HepG2 (cell line): ENCODE measurements around the gene FUT8. TPM values are rescaled to one million over a fixed set of nuclear protein-coding genes. Genes with fewer than 3 reads are reported as not detected.

ENCODE experiments used
- ATAC-seq: fragments of 200-7000 bp; cut with Tn5 transposase; 3 replicates; pipeline ENCODE4 v1.9.1; 2020; ENCODE audit warnings: mild to moderate bottlenecking, moderate library complexity
- BruUV-seq: library from RNA; stranded (reverse); fragments of 400-500 nt; replicated peaks from 2 replicates; lab custom pipeline; 2021; lab: Mats Ljungman, UMichigan
- CTCF ChIA-PET: fragments of 300-600 bp; formaldehyde crosslinking; extraction: SDS; loops from one replicate; lab custom pipeline; 2021; ENCODE audit warnings: low total read pairs, inconsistent platforms, low intra/inter-chr PET ratio; lab: Yijun Ruan, JAX
- POLR2A ChIA-PET: fragments of 350-600 bp; sonication (Branson Sonifier 250); formaldehyde crosslinking; loops from one replicate; lab custom pipeline; 2020; ENCODE audit warnings: antibody characterized with exemption, inconsistent platforms; lab: Yijun Ruan, JAX
- DNase-seq: peaks from one replicate; pipeline ENCODE4 v3.0.0-alpha.2; 2015; ENCODE audit warnings: low spot score
- FAIRE-seq: peaks from 3 replicates; lab custom pipeline; 2011; peaks lifted over from hg19 to GRCh38; lab: Jason Lieb, UNC
- H2AFZ ChIP-seq: one replicate; pipeline ENCODE4 v1.6.1; 2011; ENCODE audit warnings: low read length, inconsistent platforms
- H3K27ac ChIP-seq: fragments of 300-600 bp; 3 replicates; pipeline ENCODE4 v1.8.0; 2011; ENCODE audit warnings: mixed run types, mild to moderate bottlenecking, mixed read lengths, low read length, inconsistent platforms; ENCODE audit not compliant: insufficient read depth; ENCODE audit errors: extremely low read length
- H3K27me3 ChIP-seq, 2 experiments: fragments of 200-600 bp in 1 of 2; 2 replicates in 1 of 2; 3 replicates in 1 of 2; pipeline versions ENCODE4 v1.6.0 to v1.8.0; 2011; ENCODE audit warnings: low read length in 2 of 2, mild to moderate bottlenecking in 2 of 2, moderate library complexity in 2 of 2, inconsistent platforms in 1 of 2; ENCODE audit not compliant: insufficient read depth in 2 of 2, control insufficient read depth in 1 of 2
- H3K36me3 ChIP-seq, 2 experiments: fragments of 200-600 bp in 1 of 2; replicated peaks in 1 of 2; 2 replicates in 1 of 2; 3 replicates in 1 of 2; pipeline versions ENCODE4 v1.5.1 to v1.8.0; 2011; ENCODE audit warnings: low read length in 2 of 2, inconsistent platforms in 1 of 2; ENCODE audit not compliant: insufficient read depth in 2 of 2, control insufficient read depth in 1 of 2
- H3K4me1 ChIP-seq: 2 replicates; pipeline ENCODE4 v1.5.1; 2012; ENCODE audit warnings: low read length, inconsistent platforms; ENCODE audit not compliant: insufficient read depth
- H3K4me2 ChIP-seq: 2 replicates; pipeline ENCODE4 v1.6.0; 2011; ENCODE audit warnings: low read depth, low read length, inconsistent platforms
- H3K4me3 ChIP-seq, 3 experiments: fragments of 200-600 bp in 1 of 3; sonication (generic), shearing (Covaris generic) in 1 of 3; replicated peaks in 1 of 3; 2 replicates each; pipeline ENCODE4 v1.5.1; 2011 to 2016; ENCODE audit warnings: low read length in 3 of 3, inconsistent platforms in 2 of 3, low read depth in 2 of 3, mild to moderate bottlenecking in 2 of 3, control low read depth in 1 of 3, mixed read lengths in 1 of 3; ENCODE audit not compliant: insufficient read depth in 1 of 3
- H3K79me2 ChIP-seq: one replicate; pipeline ENCODE4 v1.6.1; 2011; ENCODE audit warnings: low read length, inconsistent platforms; ENCODE audit not compliant: insufficient read depth
- H3K9ac ChIP-seq: 2 replicates; pipeline ENCODE4 v1.6.0; 2011; ENCODE audit warnings: mild to moderate bottlenecking, low read depth, low read length, inconsistent platforms; ENCODE audit not compliant: insufficient read depth
- H3K9me3 ChIP-seq: 2 replicates; pipeline ENCODE4 v1.5.1; 2012; ENCODE audit warnings: mild to moderate bottlenecking, low read length
- H4K20me1 ChIP-seq: 2 replicates; pipeline ENCODE4 v1.6.0; 2011; ENCODE audit warnings: inconsistent platforms, mild to moderate bottlenecking, low read length, moderate library complexity; ENCODE audit not compliant: insufficient read depth
- DMTF1 ChIP-seq: sonication (generic); formaldehyde crosslinking; IDR thresholded peaks from 2 replicates; pipeline ENCODE4 v1.4.0; 2020; ENCODE audit warnings: mild to moderate bottlenecking, missing genetic modification reagents
- GATAD1 ChIP-seq: IDR thresholded peaks from 2 replicates; pipeline ENCODE4 v1.6.1; 2016; ENCODE audit warnings: missing genetic modification reagents, missing compliant biosample characterization
- GLI4 ChIP-seq: sonication (generic); formaldehyde crosslinking; IDR thresholded peaks from 2 replicates; pipeline ENCODE4 v1.5.1; 2020; ENCODE audit warnings: missing genetic modification reagents, mild to moderate bottlenecking, moderate library complexity, borderline replicate concordance
- RELA ChIP-seq: sonication (generic); formaldehyde crosslinking; IDR thresholded peaks from 2 replicates; pipeline ENCODE4 v1.4.0; 2020; ENCODE audit warnings: missing genetic modification reagents
- SNAPC5 ChIP-seq: sonication (generic); formaldehyde crosslinking; IDR thresholded peaks from 2 replicates; pipeline ENCODE4 v1.8.1; 2023; ENCODE audit warnings: mild to moderate bottlenecking, missing genetic modification reagents, borderline replicate concordance
- TCF7 ChIP-seq: sonication (generic); IDR thresholded peaks from 2 replicates; pipeline ENCODE4 v1.6.1; 2016; ENCODE audit warnings: antibody characterized with exemption, low read depth
- THYN1 ChIP-seq: sonication (generic); formaldehyde crosslinking; IDR thresholded peaks from 2 replicates; pipeline ENCODE4 v1.8.1; 2023; ENCODE audit warnings: low read depth, mild to moderate bottlenecking, moderate library complexity, missing genetic modification reagents, borderline replicate concordance
- ZNF160 ChIP-seq: sonication (generic); formaldehyde crosslinking; IDR thresholded peaks from 2 replicates; pipeline ENCODE4 v1.8.0; 2022; ENCODE audit warnings: mild to moderate bottlenecking, inconsistent platforms, missing genetic modification reagents
- ZNF329 ChIP-seq: sonication (generic); formaldehyde crosslinking; IDR thresholded peaks from 2 replicates; pipeline ENCODE4 v1.9.0; 2021; ENCODE audit warnings: low read depth, mild to moderate bottlenecking, missing genetic modification reagents
- ZNF446 ChIP-seq: sonication (generic); formaldehyde crosslinking; IDR thresholded peaks from 2 replicates; pipeline ENCODE4 v1.5.0; 2020; ENCODE audit warnings: mild to moderate bottlenecking, missing genetic modification reagents
- ZNF567 ChIP-seq: sonication (generic); formaldehyde crosslinking; IDR thresholded peaks from 2 replicates; pipeline ENCODE4 v1.8.1; 2023; ENCODE audit warnings: mild to moderate bottlenecking, missing genetic modification reagents, borderline replicate concordance
- ZNF710 ChIP-seq: sonication (generic); formaldehyde crosslinking; IDR thresholded peaks from 2 replicates; pipeline ENCODE4 v1.5.0; 2020; ENCODE audit warnings: mild to moderate bottlenecking, missing genetic modification reagents, borderline replicate concordance
- ZNF766 ChIP-seq: sonication (generic); formaldehyde crosslinking; IDR thresholded peaks from 2 replicates; pipeline ENCODE4 v1.5.0; 2020; ENCODE audit warnings: missing genetic modification reagents, borderline replicate concordance
- WGBS: methylation state at CpG from one replicate; pipeline ENCODE4 v1.1.6; 2017; ENCODE audit warnings: low lambda C conversion rate; 5-methylcytosine and 5-hydroxymethylcytosine counted together
- in situ Hi-C: cut with HindIII; loops from 2 replicates; pipeline ENCODE4 v1.10.0; 2017; ENCODE audit warnings: low pct_unique_long_range_greater_than_20kb; ENCODE audit not compliant: extremely low pct_ligation_motif_present
- intact Hi-C: fragments of 100-400 bp; cut with micrococcal nuclease; formaldehyde crosslinking; loops from one replicate; pipeline ENCODE4 v1.10.0; 2022; ENCODE audit not compliant: unreplicated experiment
- polyA plus RNA-seq, 8 experiments: library from polyadenylated mRNA; depleted of rRNA in 3 of 8; stranded (reverse) in 7 of 8; unstranded in 1 of 8; fragments of >200 nt; fragmentation: Illumina TruSeq in 4 of 8; extraction: Trizol in 4 of 8; gene quantifications; 2 replicates each; pipeline versions ENCODE4 v1.2.1 to v1.2.3, GENCODE V29; 2011 to 2016; ENCODE audit warnings: low read depth in 4 of 8, missing spikeins in 1 of 8, mixed read lengths in 1 of 8; ENCODE audit not compliant: insufficient read depth in 1 of 8
- total RNA-seq, 5 experiments: library from RNA; depleted of rRNA; stranded (reverse); fragments of >200 nt; fragmentation: Illumina TruSeq; extraction: Trizol; gene quantifications; 2 replicates each; pipeline ENCODE4 v1.2.3, GENCODE V29; 2016; ENCODE audit warnings: low read depth in 1 of 5
- TF ChIP-seq, protein P1 (sequence below): sonication (generic); formaldehyde crosslinking; IDR thresholded peaks from 2 replicates; pipeline ENCODE4 v1.8.0; 2022; ENCODE audit warnings: mild to moderate bottlenecking, missing genetic modification reagents; ENCODE audit not compliant: insufficient replicate concordance

Gene FUT8
- total and polyA plus RNA-seq, 2 of the 13 experiments (the other 11 are each of a cell fraction or from before 2014, with no cell fraction given), result 9.3 to 17.5 TPM

- FAIRE-seq, result no peak
Measured at GRCh38 chr14:65370801-65371248, 41.7 kb upstream of the FUT8 start.

More at GRCh38 chr14:65370801-65371248, 41.7 kb upstream of the FUT8 start:
- no peaks in the 10 kb centered on the region for H3K79me2 ChIP-seq
- WGBS, result 21% methylated on average over 7 of the region's 7 CpGs
- no peak overlapping the region for H3K4me2 ChIP-seq
- H3K27me3 ChIP-seq, result 0 out of 5 replicates have a peak, but pooled peaks cover 0 to 3% of the 10 kb centered on the region in 2 experiments
- intact Hi-C loops (no loop called here), in situ Hi-C loops (no loop called here)
- CTCF ChIA-PET, result no interaction called here
- H3K36me3 ChIP-seq, result no peaks in the 10 kb centered on the region
- no peaks in the 10 kb centered on the region for H4K20me1 ChIP-seq
- H3K4me1 ChIP-seq, result peaks cover 8% of the 10 kb centered on the region; the same call in 1 of the 2 replicates
- ATAC-seq, result no peak
- POLR2A ChIA-PET, result no interaction called here
- H2AFZ ChIP-seq, result no peak overlapping the region
- no peaks in the 10 kb centered on the region for H3K9me3 ChIP-seq
- TF ChIP-seq RELA (CRISPR knock-in tag), result no peak
- TF ChIP-seq ZNF710 (CRISPR knock-in tag), result no peak
- TF ChIP-seq DMTF1 (CRISPR knock-in tag), result no peak
- TF ChIP-seq ZNF446 (CRISPR knock-in tag), result no peak
- TF ChIP-seq ZNF160 (CRISPR knock-in tag), result no peak
- no peak for TF ChIP-seq ZNF329 (CRISPR knock-in tag)
- TF ChIP-seq THYN1 (CRISPR knock-in tag), result no peak
- TF ChIP-seq, protein P1, sequence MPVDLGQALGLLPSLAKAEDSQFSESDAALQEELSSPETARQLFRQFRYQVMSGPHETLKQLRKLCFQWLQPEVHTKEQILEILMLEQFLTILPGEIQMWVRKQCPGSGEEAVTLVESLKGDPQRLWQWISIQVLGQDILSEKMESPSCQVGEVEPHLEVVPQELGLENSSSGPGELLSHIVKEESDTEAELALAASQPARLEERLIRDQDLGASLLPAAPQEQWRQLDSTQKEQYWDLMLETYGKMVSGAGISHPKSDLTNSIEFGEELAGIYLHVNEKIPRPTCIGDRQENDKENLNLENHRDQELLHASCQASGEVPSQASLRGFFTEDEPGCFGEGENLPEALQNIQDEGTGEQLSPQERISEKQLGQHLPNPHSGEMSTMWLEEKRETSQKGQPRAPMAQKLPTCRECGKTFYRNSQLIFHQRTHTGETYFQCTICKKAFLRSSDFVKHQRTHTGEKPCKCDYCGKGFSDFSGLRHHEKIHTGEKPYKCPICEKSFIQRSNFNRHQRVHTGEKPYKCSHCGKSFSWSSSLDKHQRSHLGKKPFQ, result no peak
- TF ChIP-seq ZNF766 (CRISPR knock-in tag), result no peak
- no peak for TF ChIP-seq SNAPC5 (CRISPR knock-in tag)
- TF ChIP-seq GATAD1 (CRISPR knock-in tag), result no peak
- TF ChIP-seq ZNF567 (CRISPR knock-in tag), result no peak
- no peak for TF ChIP-seq GLI4 (CRISPR knock-in tag)
- no peak for TF ChIP-seq TCF7
- no peak overlapping the region for H3K9ac ChIP-seq
- H3K4me3 ChIP-seq, result no peak overlapping the region
- DNase-seq, result no peak
- no peak overlapping the region for H3K27ac ChIP-seq
- BruUV-seq, result no TSS peak
